HepG2 (cell line): Measurements from ENCODE around the gene PRR29. TPM values are rescaled to one million over a fixed set of nuclear protein-coding genes. Genes with fewer than 3 reads are reported as not detected.

ENCODE experiments used
- ATAC-seq: fragments of 200-7000 bp; cut with Tn5 transposase; 3 replicates; pipeline ENCODE4 v1.9.1; 2020; ENCODE audit warnings: mild to moderate bottlenecking, moderate library complexity
- BruUV-seq: library from RNA; stranded (reverse); fragments of 400-500 nt; replicated peaks from 2 replicates; lab custom pipeline; 2021; lab: Mats Ljungman, UMichigan
- CTCF ChIA-PET: fragments of 300-600 bp; formaldehyde crosslinking; extraction: SDS; loops from one replicate; lab custom pipeline; 2021; ENCODE audit warnings: low total read pairs, inconsistent platforms, low intra/inter-chr PET ratio; lab: Yijun Ruan, JAX
- POLR2A ChIA-PET: fragments of 350-600 bp; sonication (Branson Sonifier 250); formaldehyde crosslinking; loops from one replicate; lab custom pipeline; 2020; ENCODE audit warnings: antibody characterized with exemption, inconsistent platforms; lab: Yijun Ruan, JAX
- DNase-seq: peaks from one replicate; pipeline ENCODE4 v3.0.0-alpha.2; 2015; ENCODE audit warnings: low spot score
- FAIRE-seq: peaks from 3 replicates; lab custom pipeline; 2011; peaks lifted over from hg19 to GRCh38; lab: Jason Lieb, UNC
- H2AFZ ChIP-seq: one replicate; pipeline ENCODE4 v1.6.1; 2011; ENCODE audit warnings: low read length, inconsistent platforms
- H3K27ac ChIP-seq: fragments of 300-600 bp; 3 replicates; pipeline ENCODE4 v1.8.0; 2011; ENCODE audit warnings: mixed run types, mild to moderate bottlenecking, mixed read lengths, low read length, inconsistent platforms; ENCODE audit not compliant: insufficient read depth; ENCODE audit errors: extremely low read length
- H3K27me3 ChIP-seq, 2 experiments: fragments of 200-600 bp in 1 of 2; 2 replicates in 1 of 2; 3 replicates in 1 of 2; pipeline versions ENCODE4 v1.6.0 to v1.8.0; 2011; ENCODE audit warnings: low read length in 2 of 2, mild to moderate bottlenecking in 2 of 2, moderate library complexity in 2 of 2, inconsistent platforms in 1 of 2; ENCODE audit not compliant: insufficient read depth in 2 of 2, control insufficient read depth in 1 of 2
- H3K36me3 ChIP-seq, 2 experiments: fragments of 200-600 bp in 1 of 2; replicated peaks in 1 of 2; 2 replicates in 1 of 2; 3 replicates in 1 of 2; pipeline versions ENCODE4 v1.5.1 to v1.8.0; 2011; ENCODE audit warnings: low read length in 2 of 2, inconsistent platforms in 1 of 2; ENCODE audit not compliant: insufficient read depth in 2 of 2, control insufficient read depth in 1 of 2
- H3K4me1 ChIP-seq: 2 replicates; pipeline ENCODE4 v1.5.1; 2012; ENCODE audit warnings: low read length, inconsistent platforms; ENCODE audit not compliant: insufficient read depth
- H3K4me2 ChIP-seq: 2 replicates; pipeline ENCODE4 v1.6.0; 2011; ENCODE audit warnings: low read depth, low read length, inconsistent platforms
- H3K4me3 ChIP-seq, 3 experiments: fragments of 200-600 bp in 1 of 3; sonication (generic), shearing (Covaris generic) in 1 of 3; replicated peaks in 1 of 3; 2 replicates each; pipeline ENCODE4 v1.5.1; 2011 to 2016; ENCODE audit warnings: low read length in 3 of 3, inconsistent platforms in 2 of 3, low read depth in 2 of 3, mild to moderate bottlenecking in 2 of 3, control low read depth in 1 of 3, mixed read lengths in 1 of 3; ENCODE audit not compliant: insufficient read depth in 1 of 3
- H3K79me2 ChIP-seq: one replicate; pipeline ENCODE4 v1.6.1; 2011; ENCODE audit warnings: low read length, inconsistent platforms; ENCODE audit not compliant: insufficient read depth
- H3K9ac ChIP-seq: 2 replicates; pipeline ENCODE4 v1.6.0; 2011; ENCODE audit warnings: mild to moderate bottlenecking, low read depth, low read length, inconsistent platforms; ENCODE audit not compliant: insufficient read depth
- H3K9me3 ChIP-seq: 2 replicates; pipeline ENCODE4 v1.5.1; 2012; ENCODE audit warnings: mild to moderate bottlenecking, low read length
- H4K20me1 ChIP-seq: 2 replicates; pipeline ENCODE4 v1.6.0; 2011; ENCODE audit warnings: inconsistent platforms, mild to moderate bottlenecking, low read length, moderate library complexity; ENCODE audit not compliant: insufficient read depth
- ATAD3A ChIP-seq: sonication (generic); formaldehyde crosslinking; IDR thresholded peaks from 2 replicates; pipeline ENCODE4 v1.4.0; 2020; ENCODE audit warnings: missing genetic modification reagents
- HHEX ChIP-seq: IDR thresholded peaks from 2 replicates; pipeline ENCODE4 v1.6.1; 2016; ENCODE audit warnings: control low read depth
- KAT2B ChIP-seq: fragments of 150-350 bp; IDR thresholded peaks from 2 replicates; pipeline ENCODE4 v1.6.1; 2014; ENCODE audit warnings: low read depth, low read length, borderline replicate concordance
- RELA ChIP-seq: sonication (generic); formaldehyde crosslinking; IDR thresholded peaks from 2 replicates; pipeline ENCODE4 v1.4.0; 2020; ENCODE audit warnings: missing genetic modification reagents
- SRSF9 ChIP-seq: fragments of 200-400 bp; formaldehyde crosslinking; IDR thresholded peaks from 2 replicates; pipeline ENCODE4 v1.6.1; 2018; ENCODE audit warnings: borderline replicate concordance, mild to moderate bottlenecking, low read depth, low read length; ENCODE audit not compliant: insufficient read depth, poor library complexity, severe bottlenecking
- TARDBP ChIP-seq: sonication (generic); formaldehyde crosslinking; IDR thresholded peaks from 2 replicates; pipeline ENCODE4 v1.8.0; 2022; ENCODE audit warnings: mild to moderate bottlenecking, missing genetic modification reagents
- ZFP1 ChIP-seq: IDR thresholded peaks from 2 replicates; pipeline ENCODE4 v1.6.1; 2016
- ZNF383 ChIP-seq: sonication (generic); formaldehyde crosslinking; IDR thresholded peaks from 2 replicates; pipeline ENCODE4 v1.4.0; 2020; ENCODE audit warnings: missing genetic modification reagents, mild to moderate bottlenecking, borderline replicate concordance
- ZNF644 ChIP-seq: IDR thresholded peaks from 2 replicates; pipeline ENCODE4 v1.6.1; 2016; ENCODE audit warnings: low read depth
- ZNF737 ChIP-seq: sonication (generic); formaldehyde crosslinking; IDR thresholded peaks from 2 replicates; pipeline ENCODE4 v1.5.0; 2020; ENCODE audit warnings: missing genetic modification reagents, mild to moderate bottlenecking, borderline replicate concordance
- ZNF766 ChIP-seq: sonication (generic); formaldehyde crosslinking; IDR thresholded peaks from 2 replicates; pipeline ENCODE4 v1.5.0; 2020; ENCODE audit warnings: missing genetic modification reagents, borderline replicate concordance
- ZNF772 ChIP-seq: sonication (generic); formaldehyde crosslinking; IDR thresholded peaks from 2 replicates; pipeline ENCODE4 v1.5.0; 2020; ENCODE audit warnings: mild to moderate bottlenecking, missing genetic modification reagents
- ZNF790 ChIP-seq: sonication (generic); formaldehyde crosslinking; IDR thresholded peaks from 2 replicates; pipeline ENCODE4 v1.8.0; 2022; ENCODE audit warnings: missing genetic modification reagents, mild to moderate bottlenecking, borderline replicate concordance
- ZNF83 ChIP-seq: sonication (generic); formaldehyde crosslinking; IDR thresholded peaks from 2 replicates; pipeline ENCODE4 v1.4.0; 2020; ENCODE audit warnings: missing genetic modification reagents, mild to moderate bottlenecking, borderline replicate concordance
- ZNF850 ChIP-seq: sonication (generic); formaldehyde crosslinking; conservative IDR thresholded peaks from 2 replicates; pipeline ENCODE4 v1.9.0; 2021; ENCODE audit warnings: mild to moderate bottlenecking, missing genetic modification reagents
- WGBS: methylation state at CpG from one replicate; pipeline ENCODE4 v1.1.6; 2017; ENCODE audit warnings: low lambda C conversion rate; 5-methylcytosine and 5-hydroxymethylcytosine counted together
- in situ Hi-C: cut with HindIII; loops from 2 replicates; pipeline ENCODE4 v1.10.0; 2017; ENCODE audit warnings: low pct_unique_long_range_greater_than_20kb; ENCODE audit not compliant: extremely low pct_ligation_motif_present
- intact Hi-C: fragments of 100-400 bp; cut with micrococcal nuclease; formaldehyde crosslinking; loops from one replicate; pipeline ENCODE4 v1.10.0; 2022; ENCODE audit not compliant: unreplicated experiment
- polyA plus RNA-seq, 8 experiments: library from polyadenylated mRNA; depleted of rRNA in 3 of 8; stranded (reverse) in 7 of 8; unstranded in 1 of 8; fragments of >200 nt; fragmentation: Illumina TruSeq in 4 of 8; extraction: Trizol in 4 of 8; gene quantifications; 2 replicates each; pipeline versions ENCODE4 v1.2.1 to v1.2.3, GENCODE V29; 2011 to 2016; ENCODE audit warnings: low read depth in 4 of 8, missing spikeins in 1 of 8, mixed read lengths in 1 of 8; ENCODE audit not compliant: insufficient read depth in 1 of 8
- total RNA-seq, 5 experiments: library from RNA; depleted of rRNA; stranded (reverse); fragments of >200 nt; fragmentation: Illumina TruSeq; extraction: Trizol; gene quantifications; 2 replicates each; pipeline ENCODE4 v1.2.3, GENCODE V29; 2016; ENCODE audit warnings: low read depth in 1 of 5
- TF ChIP-seq, protein P1 (sequence below): sonication (generic); formaldehyde crosslinking; IDR thresholded peaks from 2 replicates; pipeline ENCODE4 v1.9.0; 2021; ENCODE audit warnings: missing genetic modification reagents, mild to moderate bottlenecking, borderline replicate concordance
- TF ChIP-seq, protein P2 (sequence below): sonication (generic); formaldehyde crosslinking; IDR thresholded peaks from 2 replicates; pipeline ENCODE4 v1.4.0; 2020; ENCODE audit warnings: missing genetic modification reagents, low read depth, mild to moderate bottlenecking, borderline replicate concordance
- TF ChIP-seq, protein P3 (sequence below): sonication (generic); formaldehyde crosslinking; IDR thresholded peaks from 2 replicates; pipeline ENCODE4 v1.8.0; 2022; ENCODE audit warnings: mild to moderate bottlenecking, missing genetic modification reagents, borderline replicate concordance
- TF ChIP-seq, protein P4 (sequence below): sonication (generic); formaldehyde crosslinking; IDR thresholded peaks from 2 replicates; pipeline ENCODE4 v1.4.0; 2020; ENCODE audit warnings: missing genetic modification reagents

Gene PRR29
- total and polyA plus RNA-seq, 2 of the 13 experiments (the other 11 are each of a cell fraction or from before 2014, with no cell fraction given) = 0.07 to 0.20 TPM

DNA sequence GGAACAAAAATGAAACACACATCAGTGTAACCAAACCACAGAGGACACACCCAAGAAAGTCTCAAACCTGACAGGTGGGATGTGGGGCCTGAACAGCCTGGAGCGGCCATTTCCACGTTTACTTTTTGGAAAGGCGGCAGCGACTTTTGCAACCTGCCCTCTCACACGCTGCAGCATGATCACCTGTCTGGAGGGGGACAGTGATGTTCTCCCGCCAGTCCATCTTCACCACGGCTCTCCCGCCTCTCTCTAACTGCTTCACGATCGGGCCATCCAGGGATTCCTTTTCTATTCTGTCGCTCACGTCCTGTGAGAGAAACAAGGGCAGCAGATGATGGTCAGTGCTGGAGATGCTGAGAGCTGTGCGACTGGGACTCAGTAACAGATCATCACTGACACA lies 47.0 kb downstream of the PRR29 start (continued):
- TF ChIP-seq TARDBP (CRISPR knock-in tag) (no peak), ZNF790 (no peak)

DNA sequence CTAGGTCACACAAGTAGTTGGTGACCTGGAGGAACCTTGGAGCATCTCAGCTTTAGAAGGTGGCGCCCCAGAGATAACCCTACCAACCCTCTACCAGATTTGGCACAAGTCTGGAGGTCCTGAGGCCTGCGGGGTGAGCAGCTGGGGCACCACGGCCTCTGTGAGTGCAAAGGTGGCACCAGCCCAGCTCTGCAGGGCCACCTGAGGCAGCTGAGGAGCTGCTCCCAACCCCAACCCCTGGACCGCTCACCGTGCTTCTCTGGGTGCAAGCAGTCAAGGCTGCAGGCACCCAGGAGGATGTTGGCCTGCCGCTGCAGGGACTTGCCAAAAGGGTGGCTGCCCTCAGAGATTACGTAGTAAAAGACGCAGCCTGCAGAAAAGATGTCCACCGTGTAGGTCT lies 50.7 kb downstream of the PRR29 start:
- POLR2A ChIA-PET = no interaction called here
- Histone ChIP-seq H3K9ac (no peak overlapping the region), H2AFZ (no peak overlapping the region), H3K36me3 (peaks cover 46 to 80% of the 10 kb centered on the region in 2 experiments), H3K27me3 (no peaks in the 10 kb centered on the region), H3K4me1 (no peaks in the 10 kb centered on the region), H3K9me3 (no peaks in the 10 kb centered on the region), H4K20me1 (no peaks in the 10 kb centered on the region), H3K4me3 (no peak overlapping the region), H3K27ac (no peak overlapping the region), H3K4me2 (no peak overlapping the region), H3K79me2 (no peaks in the 10 kb centered on the region)
- TF ChIP-seq, protein P1, sequence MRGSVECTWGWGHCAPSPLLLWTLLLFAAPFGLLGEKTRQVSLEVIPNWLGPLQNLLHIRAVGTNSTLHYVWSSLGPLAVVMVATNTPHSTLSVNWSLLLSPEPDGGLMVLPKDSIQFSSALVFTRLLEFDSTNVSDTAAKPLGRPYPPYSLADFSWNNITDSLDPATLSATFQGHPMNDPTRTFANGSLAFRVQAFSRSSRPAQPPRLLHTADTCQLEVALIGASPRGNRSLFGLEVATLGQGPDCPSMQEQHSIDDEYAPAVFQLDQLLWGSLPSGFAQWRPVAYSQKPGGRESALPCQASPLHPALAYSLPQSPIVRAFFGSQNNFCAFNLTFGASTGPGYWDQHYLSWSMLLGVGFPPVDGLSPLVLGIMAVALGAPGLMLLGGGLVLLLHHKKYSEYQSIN (CRISPR knock-in tag) = no peak
- TF ChIP-seq ZNF850 (CRISPR knock-in tag) (no peak), ZFP1 (CRISPR knock-in tag) (no peak), ZNF383 (CRISPR knock-in tag) (no peak), ZNF772 (CRISPR knock-in tag) (no peak), ZNF737 (CRISPR knock-in tag) (no peak), HHEX (no peak), KAT2B (no peak), ZNF766 (CRISPR knock-in tag) (no peak), RELA (CRISPR knock-in tag) (no peak), ZNF644 (CRISPR knock-in tag) (no peak), ZNF83 (no peak), SRSF9 (no peak), ATAD3A (no peak)
- TF ChIP-seq, protein P2, sequence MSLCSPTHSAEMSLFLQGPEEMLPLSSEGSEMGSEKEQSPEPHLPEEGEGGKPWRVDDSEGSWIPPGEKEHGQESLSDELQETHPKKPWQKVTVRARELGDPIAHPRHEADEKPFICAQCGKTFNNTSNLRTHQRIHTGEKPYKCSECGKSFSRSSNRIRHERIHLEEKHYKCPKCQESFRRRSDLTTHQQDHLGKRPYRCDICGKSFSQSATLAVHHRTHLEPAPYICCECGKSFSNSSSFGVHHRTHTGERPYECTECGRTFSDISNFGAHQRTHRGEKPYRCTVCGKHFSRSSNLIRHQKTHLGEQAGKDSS (CRISPR knock-in tag) = no peak
- TF ChIP-seq, protein P3, sequence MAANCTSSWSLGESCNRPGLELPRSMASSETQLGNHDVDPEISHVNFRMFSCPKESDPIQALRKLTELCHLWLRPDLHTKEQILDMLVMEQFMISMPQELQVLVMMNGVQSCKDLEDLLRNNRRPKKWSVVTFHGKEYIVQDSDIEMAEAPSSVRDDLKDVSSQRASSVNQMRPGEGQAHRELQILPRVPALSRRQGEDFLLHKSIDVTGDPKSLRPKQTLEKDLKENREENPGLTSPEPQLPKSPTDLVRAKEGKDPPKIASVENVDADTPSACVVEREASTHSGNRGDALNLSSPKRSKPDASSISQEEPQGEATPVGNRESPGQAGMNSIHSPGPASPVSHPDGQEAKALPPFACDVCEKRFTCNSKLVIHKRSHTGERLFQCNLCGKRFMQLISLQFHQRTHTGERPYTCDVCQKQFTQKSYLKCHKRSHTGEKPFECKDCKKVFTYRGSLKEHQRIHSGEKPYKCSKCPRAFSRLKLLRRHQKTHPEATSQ = no peak
- TF ChIP-seq, protein P4, sequence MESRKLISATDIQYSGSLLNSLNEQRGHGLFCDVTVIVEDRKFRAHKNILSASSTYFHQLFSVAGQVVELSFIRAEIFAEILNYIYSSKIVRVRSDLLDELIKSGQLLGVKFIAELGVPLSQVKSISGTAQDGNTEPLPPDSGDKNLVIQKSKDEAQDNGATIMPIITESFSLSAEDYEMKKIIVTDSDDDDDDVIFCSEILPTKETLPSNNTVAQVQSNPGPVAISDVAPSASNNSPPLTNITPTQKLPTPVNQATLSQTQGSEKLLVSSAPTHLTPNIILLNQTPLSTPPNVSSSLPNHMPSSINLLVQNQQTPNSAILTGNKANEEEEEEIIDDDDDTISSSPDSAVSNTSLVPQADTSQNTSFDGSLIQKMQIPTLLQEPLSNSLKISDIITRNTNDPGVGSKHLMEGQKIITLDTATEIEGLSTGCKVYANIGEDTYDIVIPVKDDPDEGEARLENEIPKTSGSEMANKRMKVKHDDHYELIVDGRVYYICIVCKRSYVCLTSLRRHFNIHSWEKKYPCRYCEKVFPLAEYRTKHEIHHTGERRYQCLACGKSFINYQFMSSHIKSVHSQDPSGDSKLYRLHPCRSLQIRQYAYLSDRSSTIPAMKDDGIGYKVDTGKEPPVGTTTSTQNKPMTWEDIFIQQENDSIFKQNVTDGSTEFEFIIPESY (CRISPR knock-in tag) = no peak
- DNase-seq (no peak), FAIRE-seq (no peak), ATAC-seq (no peak)
- in situ Hi-C loops (no loop called here), intact Hi-C loops (no loop called here)
- WGBS = 98% methylated on average over 7 of the region's 9 CpGs
- BruUV-seq = no TSS peak
- CTCF ChIA-PET = no interaction called here
